ENCODE results near the gene MRPL53.
"Not testable (repeated sequence)": the region's sequence is repeated elsewhere in the genome, so short reads cannot be mapped to it uniquely, and the experiment has no call there.

Gene MRPL53

GRCh38 chr2:74481431-74481830 is 9.0 kb upstream of the MRPL53 start:
- DNase-seq, result no peak

DNA sequence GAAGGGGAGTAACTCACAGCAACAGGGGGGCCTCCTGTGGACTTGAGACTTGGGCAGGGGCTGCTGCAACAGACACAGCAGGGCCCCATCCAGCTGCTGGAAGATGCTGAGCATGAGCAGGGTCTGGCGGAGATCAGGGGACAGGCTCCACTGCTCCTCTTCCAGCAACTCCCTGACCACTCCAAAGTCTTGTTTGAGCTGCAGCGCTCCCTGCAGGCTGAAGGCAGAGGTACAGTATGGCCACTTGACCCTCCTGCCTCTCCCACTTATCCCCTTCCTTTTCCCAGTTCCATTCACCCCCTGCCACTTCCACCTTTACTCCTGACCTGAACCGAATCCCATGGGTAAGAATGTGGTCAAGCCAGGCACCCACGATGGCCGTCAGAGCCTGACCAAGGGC is 2.4 kb upstream of the MRPL53 start:
- DNase-seq, result no peak

GRCh38 chr2:74474481-74474880 is 2.0 kb upstream of the MRPL53 start:
- no peak for DNase-seq

- DNase-seq, result no peak
Observed at GRCh38 chr2:74472945-74473258, 422 bp upstream of the MRPL53 start.

- no peak for DNase-seq
Observed at GRCh38 chr2:74471332-74472065, 981 bp downstream of the MRPL53 start.

DNA sequence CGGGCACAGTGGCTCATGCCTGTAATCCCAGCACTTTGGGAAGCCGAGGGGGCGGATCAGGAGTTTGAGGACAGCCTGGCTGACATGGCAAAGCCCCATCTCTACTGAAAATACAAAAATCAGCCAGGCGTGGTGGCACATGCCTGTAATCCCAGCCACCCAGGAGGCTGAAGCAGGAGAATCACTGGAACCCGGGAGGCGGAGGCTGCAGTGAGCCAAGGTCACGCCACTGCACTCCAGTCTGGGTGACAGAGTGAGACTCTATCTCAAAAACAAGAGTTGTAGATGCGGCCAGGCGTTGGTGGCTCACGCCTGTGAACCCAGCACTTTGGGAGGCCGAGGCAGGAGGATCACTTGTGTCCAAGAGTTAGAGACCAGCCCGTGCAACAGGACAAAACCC is 1.7 kb downstream of the MRPL53 start:
- DNase-seq, result not testable (repeated sequence)

GRCh38 chr2:74464406-74464805 is 8.1 kb downstream of the MRPL53 start:
- no peak for DNase-seq

- no peak for DNase-seq
Observed at GRCh38 chr2:74462786-74463105, 9.7 kb downstream of the MRPL53 start.

GRCh38 chr2:74462054-74462785 is 10.3 kb downstream of the MRPL53 start:
- no peak for DNase-seq

DNA sequence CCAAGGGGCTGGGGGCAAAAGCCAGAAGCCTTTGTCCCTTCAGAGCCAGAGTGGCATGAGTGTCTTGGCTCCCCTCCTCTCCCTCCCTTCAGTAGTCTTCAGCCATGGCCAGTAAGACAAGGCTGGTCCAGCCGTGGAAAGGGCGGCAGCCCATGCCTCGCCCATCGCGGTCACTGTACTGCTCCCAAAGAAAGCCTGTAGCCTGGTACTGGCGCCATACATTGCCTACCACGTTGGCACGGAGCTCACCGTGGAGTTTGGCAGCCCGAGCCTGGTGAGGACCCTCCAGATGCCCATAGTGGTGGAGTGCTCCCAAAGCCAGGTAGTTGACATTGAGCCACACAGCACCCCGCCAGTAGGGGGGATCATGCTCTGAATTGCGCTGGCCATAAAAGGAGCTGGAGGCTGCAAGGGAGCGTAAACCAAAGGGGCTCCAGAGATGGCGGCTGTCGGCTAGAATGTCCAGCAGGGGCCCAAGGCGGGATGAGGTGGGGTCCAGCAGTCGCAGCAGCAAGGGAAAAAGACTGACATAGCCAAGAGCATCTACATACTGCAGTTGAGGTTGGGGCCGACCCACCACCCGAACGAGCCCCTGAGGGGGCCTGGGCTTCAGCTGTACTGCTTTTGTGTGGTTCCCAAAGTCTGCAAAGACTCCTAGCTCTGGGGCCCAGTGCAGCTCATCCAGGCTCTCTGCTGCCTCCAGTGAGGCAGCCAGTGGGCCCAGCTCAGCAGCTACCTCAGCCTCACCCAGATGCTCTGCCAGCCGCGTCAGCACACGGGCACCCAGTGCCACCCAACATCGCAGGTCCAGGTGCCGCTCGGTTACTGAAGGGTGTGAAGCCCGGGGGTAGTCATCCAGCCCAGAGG is 11.1 kb downstream of the MRPL53 start:
- no peak for DNase-seq

GRCh38 chr2:74460187-74460586 is 12.3 kb downstream of the MRPL53 start:
- not testable (repeated sequence) for DNase-seq

GRCh38 chr2:74459503-74460118 is 12.9 kb downstream of the MRPL53 start:
- not testable (repeated sequence) for DNase-seq

GRCh38 chr2:74458938-74459363 is 13.5 kb downstream of the MRPL53 start:
- no peak for DNase-seq

- DNase-seq, result peak; percentile 99
Observed at GRCh38 chr2:74458132-74458937, 14.1 kb downstream of the MRPL53 start, which contains the start of gene WBP1. Gene WBP1, plus strand, starts transcription at chr2:74458438. Its CDS starts 165 bp downstream, at chr2:74458603.

- DNase-seq, result peak; percentile 66
Observed at GRCh38 chr2:74457549-74458131, 14.8 kb downstream of the MRPL53 start.

DNA sequence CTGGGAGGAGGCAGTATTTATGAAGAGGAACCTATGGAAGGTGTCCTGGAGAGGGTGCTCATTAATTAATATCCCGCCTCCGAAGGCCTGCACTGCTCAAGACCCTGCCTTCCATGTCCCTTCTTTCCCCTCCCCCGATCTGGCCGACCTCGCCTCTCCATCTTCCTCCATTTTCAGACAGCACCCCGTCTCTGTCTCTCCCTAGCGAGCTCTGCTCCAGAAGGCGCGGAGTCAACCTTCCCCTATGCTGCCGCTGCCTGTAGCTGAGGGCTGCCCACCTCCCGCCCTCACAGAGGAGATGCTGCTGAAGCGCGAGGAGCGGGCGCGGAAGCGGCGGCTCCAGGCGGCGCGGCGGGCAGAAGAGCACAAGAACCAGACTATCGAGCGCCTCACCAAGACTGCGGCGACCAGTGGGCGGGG is 15.3 kb downstream of the MRPL53 start:
- DNase-seq, result no peak

- peak; percentile 94 for DNase-seq
Observed at GRCh38 chr2:74454654-74455511, 17.6 kb downstream of the MRPL53 start, which contains the start of gene INO80B. Gene INO80B, plus strand, starts transcription at chr2:74455087. Its CDS starts 30 bp downstream, at chr2:74455117.

DNA sequence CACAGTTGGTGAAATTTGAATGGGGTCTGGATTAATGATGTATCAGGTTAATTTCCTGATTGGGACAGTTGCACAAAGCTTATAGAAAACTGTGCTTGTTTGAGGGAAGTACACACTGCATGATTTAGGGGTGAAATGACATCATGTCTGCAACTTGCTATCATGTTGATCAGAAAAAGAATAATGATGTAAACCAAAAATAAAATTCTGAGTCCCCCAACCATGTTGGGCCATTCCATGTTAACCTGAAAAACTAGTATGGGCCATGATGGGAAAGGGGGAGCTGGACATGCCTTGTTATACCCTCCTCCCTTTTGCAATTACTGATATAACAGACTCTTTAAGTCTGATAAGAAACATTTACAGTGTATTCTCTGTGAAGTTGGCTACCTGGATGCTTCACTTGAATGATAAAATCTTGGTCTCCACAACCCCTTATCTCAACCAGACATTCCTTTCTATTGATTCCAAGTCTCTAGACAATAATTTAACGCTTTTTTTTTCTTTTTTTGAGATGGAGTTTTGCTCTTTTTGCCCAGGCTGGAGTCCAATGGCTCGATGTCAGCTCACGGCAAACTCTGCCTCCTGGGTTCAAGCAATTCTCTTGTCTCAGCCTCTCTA is 21.8 kb downstream of the MRPL53 start:
- DNase-seq, result no peak

DNA sequence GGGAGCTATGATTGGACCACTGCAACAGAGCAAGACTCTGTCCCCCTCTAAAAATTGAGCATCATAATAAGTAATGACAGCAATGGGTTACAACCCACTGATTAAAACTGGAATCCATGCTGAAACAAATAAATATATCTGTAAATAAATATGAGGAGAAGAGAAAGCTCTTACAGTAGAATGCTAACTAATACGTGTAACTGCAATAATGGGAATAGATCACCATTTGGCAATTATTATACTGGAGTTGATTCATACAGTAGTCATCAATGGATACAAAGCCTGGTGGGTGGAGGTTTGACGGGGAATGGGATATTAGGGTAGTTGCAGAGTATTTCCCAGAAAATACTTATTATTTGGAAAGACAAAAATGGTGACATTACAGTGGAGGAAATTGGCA is 23.7 kb downstream of the MRPL53 start:
- DNase-seq, result no peak

All from NCI-H774 (cell line).